ENCODE data around the gene SOX30. TPM values are rescaled to one million over a fixed set of nuclear protein-coding genes. Genes with fewer than 3 reads are reported as not detected.

SOX30 gene
- total RNA-seq, 3 donors from 2014 or later: 0.22 to 0.29 (median 0.29) TPM

GRCh38 chr5:157665467-157666070 is 13.3 kb upstream of the SOX30 start:
- ATAC-seq (no peak), DNase-seq (no peak)
- Histone ChIP-seq H3K9me3 (no peaks in the 10 kb centered on the region), H3K4me1 (ENCODE audit: low read depth) (peaks cover 10% of the 10 kb centered on the region), H3K36me3 (ENCODE audit: low read depth) (no peaks in the 10 kb centered on the region), H3K4me3 (no peak overlapping the region)
- no peak for TF ChIP-seq CTCF (IDR thresholded peaks at IDR 0.05)
- intact Hi-C loops (cut with DNase I, micrococcal nuclease): loop anchor here in 1 of 2 donors (5.0 kb wide), 1 partner anchor 77 kb away; the partner anchor contains the start of gene LSM11

- TF ChIP-seq CTCF (IDR thresholded peaks at IDR 0.05): no peak
- ATAC-seq (no peak), DNase-seq (no peak)
- intact Hi-C loops (cut with DNase I, micrococcal nuclease): loop anchor here in 1 of 2 donors (10.0 kb wide), 1 partner anchor 55 kb away; no protein-coding TSS in a partner anchor
- Histone ChIP-seq H3K4me3 (no peak overlapping the region), H3K36me3 (ENCODE audit: low read depth) (no peaks in the 10 kb centered on the region), H3K9me3 (peaks cover 7% of the 10 kb centered on the region), H3K4me1 (ENCODE audit: low read depth) (no peaks in the 10 kb centered on the region)
Measured at GRCh38 chr5:157659868-157660660, 7.8 kb upstream of the SOX30 start.

- H3K4me3 ChIP-seq: no peak overlapping the region
- ATAC-seq (no peak), DNase-seq (no peak)
- no peaks in the 10 kb centered on the region for H3K36me3 ChIP-seq (ENCODE audit: low read depth)
- intact Hi-C loops (cut with DNase I, micrococcal nuclease): loop anchor here in 1 of 2 donors (10.0 kb wide), 1 partner anchor 56 kb away; no protein-coding TSS in a partner anchor
- no peak for TF ChIP-seq CTCF (IDR thresholded peaks at IDR 0.05)
- H3K9me3 ChIP-seq: peaks cover 7% of the 10 kb centered on the region
- no peaks in the 10 kb centered on the region for H3K4me1 ChIP-seq (ENCODE audit: low read depth)
Measured at GRCh38 chr5:157658893-157659292, 6.7 kb upstream of the SOX30 start.

GRCh38 chr5:157657516-157657915 is 5.3 kb upstream of the SOX30 start:
- Histone ChIP-seq H3K4me3 (no peak overlapping the region), H3K9me3 (peaks cover 7% of the 10 kb centered on the region), H3K36me3 (ENCODE audit: low read depth) (no peaks in the 10 kb centered on the region), H3K4me1 (ENCODE audit: low read depth) (no peaks in the 10 kb centered on the region)
- TF ChIP-seq CTCF (IDR thresholded peaks at IDR 0.05): no peak
- ATAC-seq (no peak), DNase-seq (no peak)
- intact Hi-C loops (cut with DNase I, micrococcal nuclease): loop anchor here in 1 of 2 donors (10.0 kb wide), 1 partner anchor 57 kb away; no protein-coding TSS in a partner anchor

GRCh38 chr5:157651623-157652376 is 438 bp downstream of the SOX30 start:
- peak overlapping the region; percentile 20 for H3K4me3 ChIP-seq
- intact Hi-C loops (cut with DNase I, micrococcal nuclease): loop anchor here in 1 of 2 donors (10.0 kb wide), 1 partner anchor 63 kb away; no protein-coding TSS in a partner anchor
- peak; percentile 42 for TF ChIP-seq CTCF (IDR thresholded peaks at IDR 0.05)
- no peaks in the 10 kb centered on the region for H3K9me3 ChIP-seq
- H3K36me3 ChIP-seq (ENCODE audit: low read depth): no peaks in the 10 kb centered on the region
- peaks cover 3% of the 10 kb centered on the region for H3K4me1 ChIP-seq (ENCODE audit: low read depth)
- ATAC-seq: peak; percentile 100
- DNase-seq: peak; percentile 86 to 93 (median 92)

Data from mucosa of descending colon (tissue), 3 donors.